HFFc6 (cell line): ENCODE measurements around the gene GAPT. TPM values are rescaled to one million over a fixed set of nuclear protein-coding genes. Genes with fewer than 3 reads are reported as not detected.

Source experiments
- DNase-seq: peaks from one replicate; pipeline ENCODE4 v3.0.0-alpha.2; 2018
- H3K27ac Mint-ChIP-seq: 2 replicates; pipeline ENCODE4 v1.8.0; 2020; ENCODE audit warnings: mild to moderate bottlenecking, mixed read lengths
- H3K27me3 Mint-ChIP-seq: 2 replicates; pipeline ENCODE4 v1.8.0; 2021; ENCODE audit warnings: mild to moderate bottlenecking, moderate library complexity, mixed read lengths; ENCODE audit not compliant: insufficient read depth
- H3K36me3 Mint-ChIP-seq: 2 replicates; pipeline ENCODE4 v1.8.0; 2021; ENCODE audit warnings: low read depth, mixed read lengths
- H3K4me1 Mint-ChIP-seq: 2 replicates; pipeline ENCODE4 v1.8.0; 2020; ENCODE audit warnings: low read depth, mixed read lengths
- H3K4me3 Mint-ChIP-seq: 2 replicates; pipeline ENCODE4 v1.8.0; 2020; ENCODE audit warnings: mild to moderate bottlenecking, moderate library complexity, mixed read lengths
- H3K9me3 Mint-ChIP-seq: 2 replicates; pipeline ENCODE4 v1.8.0; 2020; ENCODE audit warnings: mild to moderate bottlenecking, mixed read lengths
- CTCF ChIP-seq: fragments of 200-600 bp; sonication (generic); IDR thresholded peaks from 2 replicates; pipeline ENCODE4 v1.5.0; 2021; ENCODE audit warnings: antibody characterized with exemption, mild to moderate bottlenecking
- microRNA-seq: library from miRNA; unstranded; fragments of <30 nt; microRNA quantifications from one replicate; pipeline ENCODE4, GENCODE V29; 2019
- total RNA-seq, 6 experiments: library from RNA; stranded (reverse); fragmentation: NEBNext Ultra II Directional; extraction: Animal tissue kit (Norgen Biotek cat#: 25700); gene quantifications; 2 replicates in 1 of 6; 3 replicates in 5 of 6; pipeline ENCODE4 v1.2.3, GENCODE V29; 2021

The GAPT gene
- total RNA-seq, 6 experiments from 2014 or later, result not detected

DNA sequence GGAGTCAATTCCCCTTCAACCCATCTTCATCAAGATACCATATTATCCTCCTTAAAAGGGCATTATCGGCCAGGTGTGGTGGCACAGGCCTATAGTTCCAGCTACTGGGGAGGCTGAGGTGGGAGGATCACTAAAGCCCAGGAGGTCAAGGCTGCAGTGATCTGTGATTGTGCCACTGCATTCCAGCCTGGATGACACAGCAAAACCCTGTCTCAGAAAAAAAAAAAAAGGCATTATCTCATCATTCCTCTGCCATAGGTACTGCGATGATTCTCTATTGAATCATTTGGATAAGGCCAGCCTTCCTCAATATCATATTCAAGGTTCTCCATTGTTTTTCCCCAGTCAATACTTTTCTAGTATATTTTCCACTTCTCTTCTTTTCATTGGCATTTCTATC is 52.5 kb downstream of the GAPT start:
- Mint-ChIP-seq H3K4me1 (no peaks in the 10 kb centered on the region), H3K4me3 (no peak overlapping the region), H3K27ac (no peak overlapping the region), H3K36me3 (no peaks in the 10 kb centered on the region), H3K27me3 (no peaks in the 10 kb centered on the region), H3K9me3 (no peaks in the 10 kb centered on the region; the same call in 1 of the 2 replicates)
- DNase-seq, result no peak
- TF ChIP-seq CTCF, result no peak

DNA sequence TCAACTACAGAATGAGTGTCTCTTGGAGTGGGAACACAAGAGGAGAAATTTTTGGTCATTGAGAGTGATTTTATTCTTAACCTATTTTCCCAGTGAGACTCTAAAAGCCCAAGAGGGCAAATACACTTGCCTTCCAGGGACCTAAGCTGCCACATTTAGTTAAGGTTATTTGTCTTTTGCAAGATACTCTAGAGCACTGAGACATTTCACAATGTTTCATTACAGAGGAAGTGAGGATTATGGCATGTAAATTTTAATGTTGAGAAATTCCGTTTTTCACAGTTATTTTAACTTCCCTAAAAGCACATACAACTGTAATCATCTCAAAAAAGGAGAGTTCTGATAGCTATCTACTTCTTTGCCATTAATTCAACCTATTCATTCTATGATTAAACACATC is 53.0 kb downstream of the GAPT start:
- Mint-ChIP-seq H3K9me3 (no peaks in the 10 kb centered on the region; the same call in 1 of the 2 replicates), H3K27ac (no peak overlapping the region), H3K27me3 (no peaks in the 10 kb centered on the region), H3K36me3 (no peaks in the 10 kb centered on the region), H3K4me3 (no peak overlapping the region), H3K4me1 (no peaks in the 10 kb centered on the region)
- DNase-seq, result no peak
- TF ChIP-seq CTCF, result no peak

DNA sequence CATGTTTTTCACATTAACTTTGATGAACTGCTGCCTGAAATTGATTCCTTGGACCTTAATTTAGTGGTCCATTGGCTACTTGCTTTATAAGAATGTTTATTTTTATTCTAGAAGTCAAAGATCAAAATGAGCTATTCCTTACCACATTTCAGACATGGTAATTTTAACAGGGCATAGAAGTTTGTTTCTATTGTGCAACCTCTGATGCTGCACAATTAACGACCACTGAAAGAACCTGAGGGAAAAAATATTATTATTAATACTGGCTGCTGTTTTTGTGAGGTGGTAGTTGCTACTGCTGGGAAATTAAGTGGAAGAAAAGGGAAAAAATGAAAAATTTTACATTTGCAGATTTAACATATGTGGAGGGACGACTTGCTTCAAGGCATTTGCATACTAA is 53.7 kb downstream of the GAPT start:
- H3K4me3 Mint-ChIP-seq, result no peak overlapping the region
- no peaks in the 10 kb centered on the region for H3K36me3 Mint-ChIP-seq
- no peak for TF ChIP-seq CTCF
- H3K27me3 Mint-ChIP-seq, result no peaks in the 10 kb centered on the region
- H3K9me3 Mint-ChIP-seq, result no peaks in the 10 kb centered on the region; the same call in 1 of the 2 replicates
- H3K27ac Mint-ChIP-seq, result no peak overlapping the region
- no peaks in the 10 kb centered on the region for H3K4me1 Mint-ChIP-seq
- DNase-seq, result no peak

- TF ChIP-seq CTCF, result no peak
- DNase-seq, result no peak
- Mint-ChIP-seq H3K27me3 (no peaks in the 10 kb centered on the region), H3K27ac (no peak overlapping the region), H3K9me3 (no peaks in the 10 kb centered on the region; the same call in 1 of the 2 replicates), H3K4me1 (no peaks in the 10 kb centered on the region), H3K4me3 (no peak overlapping the region), H3K36me3 (no peaks in the 10 kb centered on the region)
These were observed 54.7 kb downstream of the GAPT start for GRCh38 chr5:58545912-58546311.

Small RNA genes lying within 50 kb of the gene (microRNA-seq; reads per million reads assigned to microRNA genes)
- gene MIR548AE2, result not detected

Other genes with a start within 250 kb of the GAPT start
- 10 to 100 TPM; 50.4 to 80.1 (median 71.3) TPM for gene PLK2, start 31.3 kb upstream of the GAPT start, total RNA-seq
- not detected for gene RAB3C, start 91.6 kb downstream of the GAPT start, total RNA-seq